ENCODE measurements around the gene SP9. TPM values are rescaled to one million over a fixed set of nuclear protein-coding genes. Genes with fewer than 3 reads are reported as not detected.
A peak's percentile ranks its signal among the peaks of the same experiment; 100 is the strongest.

SP9 gene
- total RNA-seq (not detected), total RNA-seq (0 to 0.08 reads per million in 2 donors)

DNA sequence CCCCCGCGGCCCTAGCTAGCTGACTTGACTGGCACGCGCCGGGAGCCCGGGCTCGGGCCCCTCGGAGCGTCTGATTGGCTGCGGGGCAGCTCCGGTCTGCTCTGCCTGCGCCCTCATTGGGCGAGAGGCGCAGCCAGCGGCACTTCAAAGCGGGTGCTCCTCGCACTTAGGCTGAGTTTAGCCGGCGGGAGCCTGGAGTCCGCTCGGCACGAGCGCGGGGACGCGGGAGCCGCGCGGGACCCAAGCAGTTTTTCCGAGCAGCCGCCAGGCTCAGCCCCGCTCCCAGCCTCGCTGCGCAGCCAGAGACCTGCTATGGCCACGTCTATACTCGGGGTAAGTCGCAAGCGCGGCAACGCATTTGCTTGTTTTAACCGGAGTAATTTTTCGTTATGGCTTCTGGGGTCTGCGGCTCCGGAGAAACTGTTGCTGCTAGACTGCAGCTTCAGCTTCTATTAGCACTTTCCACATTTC lies at the start of gene SP9:
TSS of gene SP9 (plus strand) at position 174 of the 471 bp plus-strand sequence. CDS start at position 313, 139 bp downstream.
- DNase-seq: no peak
- Mint-ChIP-seq H3K4me3 (peak within 1 kb of the TSS; percentile 80), H3K27me3 (peaks cover 62% of the 10 kb centered on the region), H3K36me3 (ENCODE audit: low read depth) (no peaks in the 10 kb centered on the region), H3K27ac (peak within 1 kb of the TSS; percentile 86), H3K4me1 (peaks cover 23% of the 10 kb centered on the region)
- no peak for ATAC-seq
- H3K9me3 ChIP-seq (ENCODE audit: control insufficient read depth, low read length, poor library complexity, severe bottlenecking): peaks cover 17% of the 10 kb centered on the region

DNA sequence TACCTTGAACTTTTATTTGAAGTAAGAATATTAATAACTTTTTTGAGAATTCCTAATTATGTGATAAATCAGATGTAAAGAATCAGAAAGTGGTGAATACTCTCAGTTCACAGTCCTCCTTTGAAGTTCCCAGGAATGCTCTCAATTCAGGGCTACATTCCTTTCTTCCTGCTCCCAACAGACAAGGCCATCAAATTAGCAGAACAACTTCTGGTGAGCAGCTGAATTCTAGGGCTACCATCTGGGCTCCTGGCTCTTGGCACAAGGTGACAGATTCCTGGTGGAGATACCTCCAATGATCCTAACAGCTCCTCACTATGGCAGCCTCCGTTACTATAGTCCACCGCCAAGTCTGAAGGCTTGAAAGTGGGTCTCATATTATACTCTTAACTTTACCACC lies 48.6 kb upstream of the SP9 start:
- Mint-ChIP-seq H3K27ac (no peak overlapping the region), H3K36me3 (ENCODE audit: low read depth) (no peaks in the 10 kb centered on the region)
- no peak for ATAC-seq

GRCh38 chr2:174292908-174293307 lies 41.8 kb upstream of the SP9 start:
- peaks cover under 1% of the 10 kb centered on the region for H3K4me1 Mint-ChIP-seq
- H3K36me3 Mint-ChIP-seq (ENCODE audit: low read depth): no peaks in the 10 kb centered on the region
- no peak overlapping the region for H3K27ac Mint-ChIP-seq
- ATAC-seq: no peak
- DNase-seq: no peak
- H3K9me3 ChIP-seq (ENCODE audit: control insufficient read depth, low read length, poor library complexity, severe bottlenecking): peaks cover 5% of the 10 kb centered on the region
- H3K27me3 Mint-ChIP-seq: peaks cover 33% of the 10 kb centered on the region
- H3K4me3 Mint-ChIP-seq: no peak overlapping the region

More for the DNA sequence above, 48.6 kb upstream of the SP9 start:
- no peaks in the 10 kb centered on the region for H3K9me3 ChIP-seq (ENCODE audit: control insufficient read depth, low read length, poor library complexity, severe bottlenecking)
- Mint-ChIP-seq H3K4me1 (no peaks in the 10 kb centered on the region), H3K27me3 (peaks cover 52% of the 10 kb centered on the region), H3K4me3 (no peak overlapping the region)
- no peak for DNase-seq

- Mint-ChIP-seq H3K4me1 (peaks cover 3% of the 10 kb centered on the region), H3K36me3 (ENCODE audit: low read depth) (no peaks in the 10 kb centered on the region), H3K27me3 (peaks cover 44% of the 10 kb centered on the region), H3K4me3 (no peak overlapping the region), H3K27ac (no peak overlapping the region)
- DNase-seq: no peak
- no peaks in the 10 kb centered on the region for H3K9me3 ChIP-seq (ENCODE audit: control insufficient read depth, low read length, poor library complexity, severe bottlenecking)
- ATAC-seq: no peak
Measured at GRCh38 chr2:174300114-174300513, 34.6 kb upstream of the SP9 start.

- Mint-ChIP-seq H3K27ac (no peak overlapping the region), H3K4me3 (no peak overlapping the region), H3K27me3 (peaks cover 79% of the 10 kb centered on the region), H3K36me3 (ENCODE audit: low read depth) (no peaks in the 10 kb centered on the region), H3K4me1 (no peaks in the 10 kb centered on the region)
- DNase-seq (no peak), ATAC-seq (no peak)
- H3K9me3 ChIP-seq (ENCODE audit: control insufficient read depth, low read length, poor library complexity, severe bottlenecking): no peaks in the 10 kb centered on the region
Measured at GRCh38 chr2:174312581-174313234, 22.0 kb upstream of the SP9 start.

DNA sequence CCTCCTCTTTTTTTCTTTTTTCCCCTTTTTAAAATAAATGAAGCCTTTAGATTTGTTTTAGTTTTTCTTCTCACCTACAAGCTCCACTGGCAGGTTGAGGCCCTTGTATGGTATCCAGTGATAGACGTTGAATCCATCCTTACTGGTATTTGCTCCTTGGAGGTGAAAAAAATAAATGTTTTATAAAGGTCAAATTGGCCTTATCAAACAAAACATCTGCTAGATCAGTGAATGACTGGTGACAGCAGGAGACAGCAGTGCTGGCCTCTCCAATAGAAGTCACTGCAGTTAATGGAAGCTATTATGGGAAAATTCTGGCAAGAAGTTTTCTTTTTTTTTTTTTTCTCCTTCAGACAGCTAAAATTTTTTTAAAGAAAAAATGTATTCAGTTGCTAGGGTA lies 12.6 kb upstream of the SP9 start:
- ATAC-seq (no peak), DNase-seq (no peak)
- no peaks in the 10 kb centered on the region for H3K9me3 ChIP-seq (ENCODE audit: control insufficient read depth, low read length, poor library complexity, severe bottlenecking)
- H3K4me3 Mint-ChIP-seq: no peak overlapping the region
- no peaks in the 10 kb centered on the region for H3K36me3 Mint-ChIP-seq (ENCODE audit: low read depth)
- peaks cover 7% of the 10 kb centered on the region for H3K4me1 Mint-ChIP-seq
- peaks cover 84% of the 10 kb centered on the region for H3K27me3 Mint-ChIP-seq
- no peak overlapping the region for H3K27ac Mint-ChIP-seq

DNA sequence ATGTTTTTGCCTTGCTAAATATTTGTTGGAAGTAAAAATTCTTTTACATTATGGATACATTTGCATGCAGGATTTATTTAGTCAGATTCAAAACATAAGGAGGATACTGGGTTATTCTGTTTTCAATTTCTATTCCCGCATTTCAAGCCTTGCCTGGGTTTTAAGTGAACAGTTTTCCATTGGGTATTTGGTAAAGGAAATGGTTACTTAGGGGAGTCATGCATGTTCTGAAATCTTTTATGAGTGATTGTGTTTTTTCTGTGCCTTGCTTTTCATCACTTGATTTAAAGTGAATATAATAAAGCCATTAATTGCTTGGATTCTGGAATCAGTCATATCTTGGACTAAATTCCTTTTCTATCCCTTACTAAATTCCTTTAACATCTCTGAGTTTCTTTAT lies 12.0 kb upstream of the SP9 start:
- ATAC-seq (no peak), DNase-seq (no peak)
- Mint-ChIP-seq H3K27me3 (peaks cover 90% of the 10 kb centered on the region), H3K27ac (no peak overlapping the region), H3K4me3 (no peak overlapping the region), H3K36me3 (ENCODE audit: low read depth) (no peaks in the 10 kb centered on the region), H3K4me1 (peaks cover 12% of the 10 kb centered on the region)
- no peaks in the 10 kb centered on the region for H3K9me3 ChIP-seq (ENCODE audit: control insufficient read depth, low read length, poor library complexity, severe bottlenecking)

DNA sequence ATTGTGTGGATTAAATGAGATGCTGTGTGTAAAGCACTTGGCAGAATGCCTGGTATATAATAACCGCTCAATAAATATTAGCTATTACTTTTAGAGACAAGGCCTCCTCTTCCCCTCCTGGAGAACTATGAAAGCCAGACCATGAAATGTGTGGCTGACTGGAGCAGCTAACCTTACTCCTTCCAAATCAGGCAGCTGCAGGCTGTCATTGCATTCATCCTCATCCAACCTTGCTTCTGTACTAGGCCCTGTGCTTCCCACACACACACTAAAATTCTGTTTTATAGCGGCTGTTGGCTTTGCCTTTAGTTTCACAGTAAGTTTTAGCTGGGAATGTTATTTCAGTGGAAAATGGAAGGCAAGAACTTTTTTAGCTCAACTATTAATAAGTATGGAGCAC lies 10.2 kb upstream of the SP9 start:
- Mint-ChIP-seq H3K36me3 (ENCODE audit: low read depth) (no peaks in the 10 kb centered on the region), H3K4me3 (no peak overlapping the region), H3K27ac (no peak overlapping the region), H3K4me1 (peaks cover 21% of the 10 kb centered on the region), H3K27me3 (peaks cover 93% of the 10 kb centered on the region)
- no peaks in the 10 kb centered on the region for H3K9me3 ChIP-seq (ENCODE audit: control insufficient read depth, low read length, poor library complexity, severe bottlenecking)
- DNase-seq (no peak), ATAC-seq (no peak)

GRCh38 chr2:174325373-174326160 lies 9.2 kb upstream of the SP9 start:
- no peaks in the 10 kb centered on the region for H3K9me3 ChIP-seq (ENCODE audit: control insufficient read depth, low read length, poor library complexity, severe bottlenecking)
- no peak for ATAC-seq
- Mint-ChIP-seq H3K27me3 (peaks cover 93% of the 10 kb centered on the region), H3K4me3 (peak overlapping the region; percentile 76), H3K4me1 (peaks cover 21% of the 10 kb centered on the region), H3K36me3 (ENCODE audit: low read depth) (no peaks in the 10 kb centered on the region), H3K27ac (no peak overlapping the region)
- DNase-seq: no peak

DNA sequence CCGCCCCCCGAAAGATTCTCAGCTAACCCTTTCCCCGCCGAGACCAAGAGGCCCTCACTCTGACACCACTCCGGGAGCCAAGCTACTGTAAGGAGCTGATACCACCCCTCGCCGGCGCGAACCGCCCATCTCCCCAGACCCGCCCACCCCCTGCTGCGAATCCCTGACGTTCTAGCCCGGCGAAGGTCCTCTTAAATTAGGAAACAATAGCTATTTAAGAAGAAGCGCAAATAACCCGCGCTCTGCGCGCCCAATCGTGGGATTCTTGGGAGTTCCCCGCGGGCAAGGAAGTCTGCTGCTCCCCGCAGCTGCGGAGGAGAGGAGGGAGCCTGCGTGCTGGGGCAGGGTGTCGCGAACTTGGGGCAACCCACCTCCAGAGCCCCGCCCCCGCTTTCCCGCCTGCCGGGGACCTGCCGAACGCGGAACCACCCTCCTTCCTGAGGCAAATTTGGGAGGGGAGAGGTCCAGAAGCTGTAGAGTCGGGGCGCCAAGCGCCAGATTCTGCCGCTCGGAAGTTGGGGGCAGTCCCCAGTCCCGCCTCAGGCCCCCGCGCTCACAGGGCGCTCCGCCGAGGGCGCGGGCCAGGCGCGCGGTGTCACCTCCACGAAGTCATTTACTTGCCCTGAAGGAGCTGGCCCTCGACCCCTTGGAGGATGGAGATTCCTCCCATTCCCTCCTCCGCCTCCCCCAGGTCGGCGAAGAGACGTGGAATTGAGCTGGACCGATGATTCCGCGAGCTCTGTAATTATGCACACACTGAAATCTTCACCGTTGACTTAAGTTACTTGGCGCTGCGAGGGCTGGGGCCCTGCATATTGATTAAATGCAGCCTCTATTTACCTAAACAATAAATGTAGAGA lies 8.4 kb upstream of the SP9 start:
- no peaks in the 10 kb centered on the region for H3K9me3 ChIP-seq (ENCODE audit: control insufficient read depth, low read length, poor library complexity, severe bottlenecking)
- peak overlapping the region; percentile 87 for H3K4me3 Mint-ChIP-seq
- DNase-seq (no peak), ATAC-seq (peak; percentile 53)
- H3K27me3 Mint-ChIP-seq: peaks cover 93% of the 10 kb centered on the region
- no peaks in the 10 kb centered on the region for H3K36me3 Mint-ChIP-seq (ENCODE audit: low read depth)
- H3K4me1 Mint-ChIP-seq: peaks cover 21% of the 10 kb centered on the region
- H3K27ac Mint-ChIP-seq: no peak overlapping the region

DNA sequence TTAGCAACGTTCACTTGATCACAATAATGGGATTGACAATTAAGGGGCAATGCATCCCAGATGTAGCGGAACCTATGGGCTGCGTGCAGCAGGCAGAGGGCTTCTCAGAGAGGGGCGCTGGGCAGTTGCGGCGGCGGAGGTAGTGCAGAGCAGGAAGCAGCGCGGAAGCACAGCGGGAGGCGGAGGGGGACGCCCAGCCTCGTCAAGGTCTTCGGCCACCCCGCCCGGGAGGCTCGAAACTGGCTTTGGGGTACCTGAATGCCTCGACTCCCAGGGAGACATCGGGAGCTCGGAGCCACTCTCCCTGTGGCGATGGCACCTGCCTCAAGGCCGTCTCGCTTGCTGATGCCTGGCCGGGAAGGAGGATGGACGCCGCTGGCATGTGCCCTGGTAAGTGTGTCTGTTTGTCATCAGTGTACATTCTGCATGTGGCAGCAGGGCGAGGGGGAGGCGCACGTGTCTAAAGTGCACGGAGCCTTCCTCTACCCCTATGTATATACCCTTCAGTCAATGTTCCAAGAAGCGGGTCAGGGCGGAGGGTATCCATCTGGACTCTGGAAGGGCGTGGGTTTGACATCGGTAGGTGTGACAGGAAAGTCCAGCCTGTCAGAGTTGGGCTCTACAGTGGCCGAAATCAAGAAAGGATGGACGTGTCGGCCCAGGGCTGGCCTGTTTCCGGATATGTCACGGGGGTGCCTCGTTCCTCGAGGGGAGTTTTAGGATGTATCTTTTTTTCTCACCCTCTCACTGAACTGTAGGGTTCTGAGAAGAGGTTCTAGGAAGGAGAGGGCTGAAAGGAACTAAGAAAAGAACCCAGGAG lies 7.5 kb upstream of the SP9 start:
- Mint-ChIP-seq H3K36me3 (ENCODE audit: low read depth) (no peaks in the 10 kb centered on the region), H3K27ac (peak overlapping the region; percentile 53), H3K4me1 (peaks cover 23% of the 10 kb centered on the region), H3K27me3 (peaks cover 90% of the 10 kb centered on the region), H3K4me3 (peak overlapping the region; percentile 87)
- DNase-seq (no peak), ATAC-seq (peak; percentile 61)
- H3K9me3 ChIP-seq (ENCODE audit: control insufficient read depth, low read length, poor library complexity, severe bottlenecking): peaks cover 5% of the 10 kb centered on the region

GRCh38 chr2:174327841-174328113 lies 7.0 kb upstream of the SP9 start:
- H3K27me3 Mint-ChIP-seq: peaks cover 90% of the 10 kb centered on the region

More at GRCh38 chr2:174327841-174328113, 7.0 kb upstream of the SP9 start:
- DNase-seq (no peak), ATAC-seq (no peak)
- H3K36me3 Mint-ChIP-seq (ENCODE audit: low read depth): no peaks in the 10 kb centered on the region
- H3K9me3 ChIP-seq (ENCODE audit: control insufficient read depth, low read length, poor library complexity, severe bottlenecking): peaks cover 5% of the 10 kb centered on the region
- peaks cover 26% of the 10 kb centered on the region for H3K4me1 Mint-ChIP-seq
- H3K4me3 Mint-ChIP-seq: peak overlapping the region; percentile 43
- peak overlapping the region; percentile 53 for H3K27ac Mint-ChIP-seq
